ENCODE measurements around the gene NAA15.
"Not testable (repeated sequence)": the region's sequence is repeated elsewhere in the genome, so short reads cannot be mapped to it uniquely, and the experiment has no call there.

NAA15 gene

GRCh38 chr4:139317635-139318034, 16.3 kb downstream of the NAA15 start:
- no peak for DNase-seq (ENCODE audit: low read depth)
- TF ChIP-seq CTCF (IDR thresholded peaks at IDR 0.05; ENCODE audit: low read depth, low read length, missing control alignments): no peak
- H3K4me3 ChIP-seq (ENCODE audit: low read depth, low read length): no peak overlapping the region
- in situ Hi-C loops (cut with HindIII; ENCODE audit: low sequenced_read_pairs): no loop called here

GRCh38 chr4:139319571-139319970, 18.3 kb downstream of the NAA15 start:
- in situ Hi-C loops (cut with HindIII; ENCODE audit: low sequenced_read_pairs): no loop called here
- H3K4me3 ChIP-seq (ENCODE audit: low read depth, low read length): no peak overlapping the region
- TF ChIP-seq CTCF (IDR thresholded peaks at IDR 0.05; ENCODE audit: low read depth, low read length, missing control alignments): no peak
- DNase-seq (ENCODE audit: low read depth): no peak

GRCh38 chr4:139322070-139322469, 20.8 kb downstream of the NAA15 start:
- in situ Hi-C loops (cut with HindIII; ENCODE audit: low sequenced_read_pairs); DNase-seq (ENCODE audit: low read depth); H3K4me3 ChIP-seq (ENCODE audit: low read depth, low read length): not testable (repeated sequence)

- DNase-seq (ENCODE audit: low read depth); in situ Hi-C loops (cut with HindIII; ENCODE audit: low sequenced_read_pairs); H3K4me3 ChIP-seq (ENCODE audit: low read depth, low read length): not testable (repeated sequence)
Measured at GRCh38 chr4:139322541-139322940, 21.2 kb downstream of the NAA15 start.

GRCh38 chr4:139324620-139325019, 23.3 kb downstream of the NAA15 start:
- DNase-seq (ENCODE audit: low read depth): no peak
- H3K4me3 ChIP-seq (ENCODE audit: low read depth, low read length): no peak overlapping the region
- no peak for TF ChIP-seq CTCF (IDR thresholded peaks at IDR 0.05; ENCODE audit: low read depth, low read length, missing control alignments)
- in situ Hi-C loops (cut with HindIII; ENCODE audit: low sequenced_read_pairs): no loop called here

- H3K4me3 ChIP-seq (ENCODE audit: low read depth, low read length): no peak overlapping the region
- no peak for TF ChIP-seq CTCF (IDR thresholded peaks at IDR 0.05; ENCODE audit: low read depth, low read length, missing control alignments)
- in situ Hi-C loops (cut with HindIII; ENCODE audit: low sequenced_read_pairs): no loop called here
- DNase-seq (ENCODE audit: low read depth): no peak
Measured at GRCh38 chr4:139329665-139330200, 28.4 kb downstream of the NAA15 start.

GRCh38 chr4:139330283-139330682, 29.0 kb downstream of the NAA15 start:
- H3K4me3 ChIP-seq (ENCODE audit: low read depth, low read length): no peak overlapping the region
- TF ChIP-seq CTCF (IDR thresholded peaks at IDR 0.05; ENCODE audit: low read depth, low read length, missing control alignments): no peak
- in situ Hi-C loops (cut with HindIII; ENCODE audit: low sequenced_read_pairs): no loop called here

GRCh38 chr4:139331185-139331584, 29.9 kb downstream of the NAA15 start:
- no peak for TF ChIP-seq CTCF (IDR thresholded peaks at IDR 0.05; ENCODE audit: low read depth, low read length, missing control alignments)
- no peak for DNase-seq (ENCODE audit: low read depth)
- H3K4me3 ChIP-seq (ENCODE audit: low read depth, low read length): no peak overlapping the region
- in situ Hi-C loops (cut with HindIII; ENCODE audit: low sequenced_read_pairs): no loop called here

More at GRCh38 chr4:139330283-139330682, 29.0 kb downstream of the NAA15 start:
- no peak for DNase-seq (ENCODE audit: low read depth)
